Upper lobe of left lung (tissue), 4 donors: Measurements from ENCODE around the gene MBNL2.

Experiments used
- EP300 ChIP-seq, 4 donors: sonication (generic); formaldehyde crosslinking; IDR thresholded peaks; one replicate each; pipeline ENCODE4 v1.5.1; 2017; ENCODE audit warnings: antibody characterized with exemption in 4 of 4, control low read depth in 2 of 4
- POLR2A ChIP-seq, 4 donors: fragments of 450-650 bp; IDR thresholded peaks; one replicate each; pipeline ENCODE4 v1.5.1; 2016 to 2017; ENCODE audit warnings: antibody characterized with exemption in 4 of 4, mild to moderate bottlenecking in 2 of 4
- POLR2AphosphoS5 ChIP-seq, 2 donors: sonication (generic); formaldehyde crosslinking; IDR thresholded peaks; one replicate each; pipeline ENCODE4 v1.5.1; 2017; ENCODE audit warnings: antibody characterized with exemption in 2 of 2
- TF ChIP-seq, protein P1 (sequence below), 6 experiments: fragments of 450-650 bp in 4 of 6; fragments of 200-600 bp in 2 of 6; sonication (generic) in 2 of 6; IDR thresholded peaks; one replicate each; pipeline ENCODE4 v1.5.1; 2016 to 2019; ENCODE audit warnings: antibody characterized with exemption in 6 of 6

GRCh38 chr13:97231118-97231828 is 9.1 kb downstream of the MBNL2 start:
- no peak for TF ChIP-seq POLR2AphosphoS5 (IDR thresholded peaks at IDR 0.05)
- TF ChIP-seq, protein P1, sequence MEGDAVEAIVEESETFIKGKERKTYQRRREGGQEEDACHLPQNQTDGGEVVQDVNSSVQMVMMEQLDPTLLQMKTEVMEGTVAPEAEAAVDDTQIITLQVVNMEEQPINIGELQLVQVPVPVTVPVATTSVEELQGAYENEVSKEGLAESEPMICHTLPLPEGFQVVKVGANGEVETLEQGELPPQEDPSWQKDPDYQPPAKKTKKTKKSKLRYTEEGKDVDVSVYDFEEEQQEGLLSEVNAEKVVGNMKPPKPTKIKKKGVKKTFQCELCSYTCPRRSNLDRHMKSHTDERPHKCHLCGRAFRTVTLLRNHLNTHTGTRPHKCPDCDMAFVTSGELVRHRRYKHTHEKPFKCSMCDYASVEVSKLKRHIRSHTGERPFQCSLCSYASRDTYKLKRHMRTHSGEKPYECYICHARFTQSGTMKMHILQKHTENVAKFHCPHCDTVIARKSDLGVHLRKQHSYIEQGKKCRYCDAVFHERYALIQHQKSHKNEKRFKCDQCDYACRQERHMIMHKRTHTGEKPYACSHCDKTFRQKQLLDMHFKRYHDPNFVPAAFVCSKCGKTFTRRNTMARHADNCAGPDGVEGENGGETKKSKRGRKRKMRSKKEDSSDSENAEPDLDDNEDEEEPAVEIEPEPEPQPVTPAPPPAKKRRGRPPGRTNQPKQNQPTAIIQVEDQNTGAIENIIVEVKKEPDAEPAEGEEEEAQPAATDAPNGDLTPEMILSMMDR (IDR thresholded peaks at IDR 0.05) = no peak
- TF ChIP-seq POLR2A (IDR thresholded peaks at IDR 0.05) = no peak
- no peak for TF ChIP-seq EP300 (IDR thresholded peaks at IDR 0.05)
